Osteoblast (primary cell): ENCODE data around the gene FBXW10B. TPM values are rescaled to one million over a fixed set of nuclear protein-coding genes. Genes with fewer than 3 reads are reported as not detected.
"Not testable (repeated sequence)": the region's sequence is repeated elsewhere in the genome, so short reads cannot be mapped to it uniquely, and the experiment has no call there.

Experiments used
- DNase-seq: peaks from one replicate; pipeline ENCODE4 v3.0.0; 2011; ENCODE audit warnings: low spot score, mixed read lengths; ENCODE audit not compliant: insufficient read length; ENCODE audit errors: missing footprints
- H2AFZ ChIP-seq: 2 replicates; pipeline ENCODE4 v1.6.0; 2011; ENCODE audit warnings: mild to moderate bottlenecking, low read length
- H3K27ac ChIP-seq: 2 replicates; pipeline ENCODE4 v1.5.1; 2011; ENCODE audit warnings: mild to moderate bottlenecking, low read depth, low read length, moderate library complexity
- H3K27me3 ChIP-seq: 2 replicates; pipeline ENCODE4 v1.6.0; 2012; ENCODE audit warnings: mild to moderate bottlenecking, control low read depth, inconsistent platforms, low read length, moderate library complexity; ENCODE audit not compliant: insufficient read depth
- H3K36me3 ChIP-seq: 2 replicates; pipeline ENCODE4 v1.5.1; 2011; ENCODE audit warnings: mild to moderate bottlenecking, low read length, control low read depth, moderate library complexity; ENCODE audit not compliant: insufficient read depth
- H3K4me1 ChIP-seq: 2 replicates; pipeline ENCODE4 v1.5.1; 2011; ENCODE audit warnings: mild to moderate bottlenecking, low read length, control low read depth, moderate library complexity; ENCODE audit not compliant: insufficient read depth
- H3K4me2 ChIP-seq: 2 replicates; pipeline ENCODE4 v1.6.0; 2011; ENCODE audit warnings: mild to moderate bottlenecking, low read length; ENCODE audit not compliant: insufficient read depth
- H3K4me3 ChIP-seq: fragments of 200-600 bp; sonication (generic); 3 replicates; pipeline ENCODE4 v1.5.1; 2012; ENCODE audit warnings: mild to moderate bottlenecking, low read length, inconsistent platforms; ENCODE audit not compliant: insufficient read depth
- H3K79me2 ChIP-seq: 2 replicates; pipeline ENCODE4 v1.6.0; 2012; ENCODE audit warnings: mild to moderate bottlenecking, low read length, control low read depth, inconsistent platforms; ENCODE audit not compliant: insufficient read depth
- H3K9me3 ChIP-seq: 2 replicates; pipeline ENCODE4 v1.5.1; 2011; ENCODE audit warnings: low read depth, low read length, control low read depth
- H4K20me1 ChIP-seq: 2 replicates; pipeline ENCODE4 v1.6.0; 2012; ENCODE audit warnings: mild to moderate bottlenecking, low read length, control low read depth; ENCODE audit not compliant: insufficient read depth
- small RNA-seq: library from RNA; depleted of rRNA; stranded (forward); fragments of <200 nt; gene quantifications from one replicate; pipeline ENCODE3, GENCODE V24; 2012
- total RNA-seq: library from RNA; depleted of rRNA; stranded (reverse); fragments of >200 nt; gene quantifications from 2 replicates; pipeline ENCODE4 v1.2.3, GENCODE V29; 2012

Gene FBXW10B
- total RNA-seq, 1 donor = 0.36 TPM

DNA sequence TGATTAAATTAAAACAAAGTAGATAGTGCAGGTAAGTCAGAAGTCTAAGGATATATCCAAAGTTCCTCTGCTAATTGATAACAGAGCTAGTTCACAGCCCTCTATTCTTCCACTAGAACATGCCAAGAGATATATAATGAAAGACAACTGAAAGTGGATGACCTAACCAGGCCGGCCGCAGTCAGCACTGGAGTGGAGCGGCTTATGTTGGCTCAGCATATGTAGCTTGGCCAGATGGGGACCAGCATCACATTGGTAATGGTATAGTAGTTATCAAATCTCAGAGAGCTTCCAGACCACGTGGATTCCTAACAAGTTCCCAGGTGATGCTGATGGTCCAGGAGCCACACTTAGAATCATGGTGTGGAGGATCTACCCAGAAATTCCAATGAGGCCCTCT lies 38.0 kb downstream of the FBXW10B start:
- not testable (repeated sequence) for H3K4me1 ChIP-seq, H3K4me3 ChIP-seq, H3K27me3 ChIP-seq, H3K4me2 ChIP-seq, H3K27ac ChIP-seq, H3K36me3 ChIP-seq, DNase-seq, H2AFZ ChIP-seq, H3K9me3 ChIP-seq, H3K79me2 ChIP-seq, H4K20me1 ChIP-seq

DNA sequence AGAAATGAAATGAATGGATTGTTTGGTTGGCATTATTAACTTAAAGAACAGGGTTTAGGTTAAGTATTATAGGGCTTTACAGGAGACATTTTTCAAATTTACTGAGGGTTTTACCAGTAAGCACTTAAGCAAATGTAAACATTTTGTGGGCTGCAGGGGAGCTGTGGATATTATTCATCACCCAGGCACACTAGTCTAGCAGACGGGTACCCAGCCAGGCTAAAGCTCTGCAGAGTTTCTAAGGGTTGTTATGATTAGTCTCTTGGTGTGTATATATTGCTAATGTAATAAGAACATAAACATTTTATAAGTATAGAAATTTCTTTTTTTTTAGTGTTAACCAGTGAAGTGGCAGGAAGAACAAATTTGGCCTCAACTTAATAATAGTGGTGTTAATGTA lies 42.7 kb downstream of the FBXW10B start:
- H3K4me2 ChIP-seq = not testable (repeated sequence)

DNA sequence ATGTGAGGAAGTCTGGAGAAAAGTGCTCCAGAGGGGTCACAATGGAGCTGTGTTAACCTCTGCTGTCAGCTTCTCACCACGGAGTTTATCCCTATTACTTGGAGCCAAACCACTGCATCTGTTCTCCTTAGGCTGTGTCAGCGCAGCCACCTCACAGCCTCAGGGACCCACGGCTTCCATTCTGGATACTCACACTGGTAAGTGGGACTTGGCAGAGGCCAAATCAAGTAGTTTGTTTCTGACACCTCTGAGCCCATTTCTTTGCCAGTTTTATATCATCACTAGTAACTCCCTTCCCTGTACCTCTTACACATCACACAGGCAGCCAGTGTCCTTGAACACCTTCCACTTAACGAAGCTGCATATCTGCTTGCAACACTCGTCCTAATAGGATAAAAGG lies 44.8 kb downstream of the FBXW10B start:
- not testable (repeated sequence) for H4K20me1 ChIP-seq, H3K27ac ChIP-seq, H3K4me3 ChIP-seq, H3K4me2 ChIP-seq, H3K36me3 ChIP-seq, H3K27me3 ChIP-seq, H3K79me2 ChIP-seq, H3K4me1 ChIP-seq, DNase-seq, H2AFZ ChIP-seq, H3K9me3 ChIP-seq

More for the DNA sequence above, 42.7 kb downstream of the FBXW10B start:
- H3K36me3 ChIP-seq, DNase-seq, H3K79me2 ChIP-seq, H3K9me3 ChIP-seq, H4K20me1 ChIP-seq, H3K4me1 ChIP-seq, H3K4me3 ChIP-seq, H3K27ac ChIP-seq, H2AFZ ChIP-seq, H3K27me3 ChIP-seq: not testable (repeated sequence)

DNA sequence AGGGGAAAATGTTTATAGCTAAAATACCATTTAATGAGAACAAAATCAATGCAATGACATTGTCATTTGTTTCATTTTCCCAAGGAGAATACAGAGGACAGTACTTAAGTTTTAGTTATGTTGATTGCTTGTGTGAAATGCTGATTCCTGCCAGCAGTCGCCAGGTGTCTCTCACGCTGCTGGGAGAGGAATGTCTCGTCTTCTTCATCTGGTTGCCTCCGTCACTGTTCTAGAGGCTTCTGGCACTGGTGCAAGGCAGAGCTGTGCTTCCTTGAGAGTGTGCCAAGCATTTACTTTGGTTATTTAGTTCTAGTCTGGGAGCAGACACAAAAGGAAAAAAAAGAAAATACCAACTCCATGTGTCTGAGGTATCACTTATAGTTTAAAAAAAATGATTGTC lies 45.6 kb downstream of the FBXW10B start:
- not testable (repeated sequence) for H4K20me1 ChIP-seq, H3K27ac ChIP-seq, H2AFZ ChIP-seq, H3K79me2 ChIP-seq, H3K4me3 ChIP-seq, DNase-seq, H3K4me2 ChIP-seq, H3K27me3 ChIP-seq, H3K4me1 ChIP-seq, H3K36me3 ChIP-seq, H3K9me3 ChIP-seq

Small RNA genes within 50 kb of the gene (small RNA-seq; reads per million reads assigned to genes)
- gene AC005838.1 (not detected), gene RF00090 (not detected)

Other genes with a start within 250 kb of the FBXW10B start
- 2.7 and 3.3 TPM in 2 replicates for gene CDRT4, start 152.1 kb downstream of the FBXW10B start, total RNA-seq
- gene TVP23C, start 56.2 kb downstream of the FBXW10B start, total RNA-seq = 24.8 and 38.4 TPM in 2 replicates
- gene TRIM16, start 64.6 kb upstream of the FBXW10B start, total RNA-seq = 43.0 and 56.1 TPM in 2 replicates
- gene ZNF286A, start 80.0 kb upstream of the FBXW10B start, total RNA-seq = 39.8 and 40.7 TPM in 2 replicates
- gene TBC1D26, start 112.6 kb upstream of the FBXW10B start, total RNA-seq = under 0.01 TPM in 1 of 2 replicates, not detected in the other